HepG2 (cell line): ENCODE measurements around the gene PGM5. TPM values are rescaled to one million over a fixed set of nuclear protein-coding genes. Genes with fewer than 3 reads are reported as not detected.

Source experiments
- ATAC-seq: fragments of 200-7000 bp; cut with Tn5 transposase; 3 replicates; pipeline ENCODE4 v1.9.1; 2020; ENCODE audit warnings: mild to moderate bottlenecking, moderate library complexity
- BruUV-seq: library from RNA; stranded (reverse); fragments of 400-500 nt; replicated peaks from 2 replicates; lab custom pipeline; 2021; lab: Mats Ljungman, UMichigan
- CTCF ChIA-PET: fragments of 300-600 bp; formaldehyde crosslinking; extraction: SDS; loops from one replicate; lab custom pipeline; 2021; ENCODE audit warnings: low total read pairs, inconsistent platforms, low intra/inter-chr PET ratio; lab: Yijun Ruan, JAX
- POLR2A ChIA-PET: fragments of 350-600 bp; sonication (Branson Sonifier 250); formaldehyde crosslinking; loops from one replicate; lab custom pipeline; 2020; ENCODE audit warnings: antibody characterized with exemption, inconsistent platforms; lab: Yijun Ruan, JAX
- DNase-seq: peaks from one replicate; pipeline ENCODE4 v3.0.0-alpha.2; 2015; ENCODE audit warnings: low spot score
- FAIRE-seq: peaks from 3 replicates; lab custom pipeline; 2011; peaks lifted over from hg19 to GRCh38; lab: Jason Lieb, UNC
- H2AFZ ChIP-seq: one replicate; pipeline ENCODE4 v1.6.1; 2011; ENCODE audit warnings: low read length, inconsistent platforms
- H3K27ac ChIP-seq: fragments of 300-600 bp; 3 replicates; pipeline ENCODE4 v1.8.0; 2011; ENCODE audit warnings: mixed run types, mild to moderate bottlenecking, mixed read lengths, low read length, inconsistent platforms; ENCODE audit not compliant: insufficient read depth; ENCODE audit errors: extremely low read length
- H3K27me3 ChIP-seq, 2 experiments: fragments of 200-600 bp in 1 of 2; 2 replicates in 1 of 2; 3 replicates in 1 of 2; pipeline versions ENCODE4 v1.6.0 to v1.8.0; 2011; ENCODE audit warnings: low read length in 2 of 2, mild to moderate bottlenecking in 2 of 2, moderate library complexity in 2 of 2, inconsistent platforms in 1 of 2; ENCODE audit not compliant: insufficient read depth in 2 of 2, control insufficient read depth in 1 of 2
- H3K36me3 ChIP-seq, 2 experiments: fragments of 200-600 bp in 1 of 2; replicated peaks in 1 of 2; 2 replicates in 1 of 2; 3 replicates in 1 of 2; pipeline versions ENCODE4 v1.5.1 to v1.8.0; 2011; ENCODE audit warnings: low read length in 2 of 2, inconsistent platforms in 1 of 2; ENCODE audit not compliant: insufficient read depth in 2 of 2, control insufficient read depth in 1 of 2
- H3K4me1 ChIP-seq: 2 replicates; pipeline ENCODE4 v1.5.1; 2012; ENCODE audit warnings: low read length, inconsistent platforms; ENCODE audit not compliant: insufficient read depth
- H3K4me2 ChIP-seq: 2 replicates; pipeline ENCODE4 v1.6.0; 2011; ENCODE audit warnings: low read depth, low read length, inconsistent platforms
- H3K4me3 ChIP-seq, 3 experiments: fragments of 200-600 bp in 1 of 3; sonication (generic), shearing (Covaris generic) in 1 of 3; replicated peaks in 1 of 3; 2 replicates each; pipeline ENCODE4 v1.5.1; 2011 to 2016; ENCODE audit warnings: low read length in 3 of 3, inconsistent platforms in 2 of 3, low read depth in 2 of 3, mild to moderate bottlenecking in 2 of 3, control low read depth in 1 of 3, mixed read lengths in 1 of 3; ENCODE audit not compliant: insufficient read depth in 1 of 3
- H3K79me2 ChIP-seq: one replicate; pipeline ENCODE4 v1.6.1; 2011; ENCODE audit warnings: low read length, inconsistent platforms; ENCODE audit not compliant: insufficient read depth
- H3K9ac ChIP-seq: 2 replicates; pipeline ENCODE4 v1.6.0; 2011; ENCODE audit warnings: mild to moderate bottlenecking, low read depth, low read length, inconsistent platforms; ENCODE audit not compliant: insufficient read depth
- H3K9me3 ChIP-seq: 2 replicates; pipeline ENCODE4 v1.5.1; 2012; ENCODE audit warnings: mild to moderate bottlenecking, low read length
- H4K20me1 ChIP-seq: 2 replicates; pipeline ENCODE4 v1.6.0; 2011; ENCODE audit warnings: inconsistent platforms, mild to moderate bottlenecking, low read length, moderate library complexity; ENCODE audit not compliant: insufficient read depth
- AKAP8 ChIP-seq: sonication (generic); formaldehyde crosslinking; IDR thresholded peaks from 2 replicates; pipeline ENCODE4 v1.5.1; 2020; ENCODE audit warnings: mild to moderate bottlenecking, missing genetic modification reagents
- CBX2 ChIP-seq, 2 experiments: fragments of 200-600 bp in 1 of 2; sonication (generic); formaldehyde crosslinking in 1 of 2; IDR thresholded peaks; 2 replicates each; pipeline versions ENCODE4 v1.7.0 to v1.8.1; 2018 to 2022; ENCODE audit warnings: low read depth in 2 of 2, low read length in 1 of 2, mild to moderate bottlenecking in 1 of 2, missing genetic modification reagents in 1 of 2
- CBX5 ChIP-seq: sonication (generic); formaldehyde crosslinking; IDR thresholded peaks from 2 replicates; pipeline ENCODE4 v1.4.0; 2020; ENCODE audit warnings: missing genetic modification reagents, borderline replicate concordance
- CREB3 ChIP-seq: sonication (generic); formaldehyde crosslinking; IDR thresholded peaks from 2 replicates; pipeline ENCODE4 v1.5.0; 2020; ENCODE audit warnings: missing genetic modification reagents
- HNF4A ChIP-seq: sonication (generic); formaldehyde crosslinking; IDR thresholded peaks from 2 replicates; pipeline ENCODE4 v1.4.0; 2020; ENCODE audit warnings: missing genetic modification reagents
- PRPF4 ChIP-seq: fragments of 200-400 bp; formaldehyde crosslinking; IDR thresholded peaks from 2 replicates; pipeline ENCODE4 v1.6.1; 2016; ENCODE audit warnings: low read length, low read depth; ENCODE audit not compliant: poor library complexity, severe bottlenecking
- SNAPC2 ChIP-seq: sonication (generic); formaldehyde crosslinking; IDR thresholded peaks from 2 replicates; pipeline ENCODE4 v1.8.1; 2022; ENCODE audit warnings: mild to moderate bottlenecking, missing genetic modification reagents
- THAP8 ChIP-seq: sonication (generic); formaldehyde crosslinking; IDR thresholded peaks from 2 replicates; pipeline ENCODE4 v1.5.1; 2020; ENCODE audit warnings: missing genetic modification reagents, mild to moderate bottlenecking, borderline replicate concordance
- ZFP90 ChIP-seq: sonication (generic); formaldehyde crosslinking; IDR thresholded peaks from 2 replicates; pipeline ENCODE4 v1.8.0; 2022; ENCODE audit warnings: missing genetic modification reagents, mild to moderate bottlenecking, inconsistent platforms, borderline replicate concordance
- ZNF543 ChIP-seq: sonication (generic); formaldehyde crosslinking; IDR thresholded peaks from 2 replicates; pipeline ENCODE4 v1.4.0; 2020; ENCODE audit warnings: mild to moderate bottlenecking, missing genetic modification reagents
- ZSCAN31 ChIP-seq: sonication (generic); formaldehyde crosslinking; IDR thresholded peaks from 2 replicates; pipeline ENCODE4 v1.5.0; 2020; ENCODE audit warnings: low read depth, mild to moderate bottlenecking, missing genetic modification reagents
- ZSCAN5A ChIP-seq: sonication (generic); formaldehyde crosslinking; IDR thresholded peaks from 2 replicates; pipeline ENCODE4 v1.8.0; 2022; ENCODE audit warnings: mild to moderate bottlenecking, missing genetic modification reagents, borderline replicate concordance
- ZZZ3 ChIP-seq: sonication (generic); formaldehyde crosslinking; IDR thresholded peaks from 2 replicates; pipeline ENCODE4 v1.4.0; 2020; ENCODE audit warnings: missing genetic modification reagents, mild to moderate bottlenecking, borderline replicate concordance
- WGBS: methylation state at CpG from one replicate; pipeline ENCODE4 v1.1.6; 2017; ENCODE audit warnings: low lambda C conversion rate; 5-methylcytosine and 5-hydroxymethylcytosine counted together
- in situ Hi-C: cut with HindIII; loops from 2 replicates; pipeline ENCODE4 v1.10.0; 2017; ENCODE audit warnings: low pct_unique_long_range_greater_than_20kb; ENCODE audit not compliant: extremely low pct_ligation_motif_present
- intact Hi-C: fragments of 100-400 bp; cut with micrococcal nuclease; formaldehyde crosslinking; loops from one replicate; pipeline ENCODE4 v1.10.0; 2022; ENCODE audit not compliant: unreplicated experiment
- polyA plus RNA-seq, 8 experiments: library from polyadenylated mRNA; depleted of rRNA in 3 of 8; stranded (reverse) in 7 of 8; unstranded in 1 of 8; fragments of >200 nt; fragmentation: Illumina TruSeq in 4 of 8; extraction: Trizol in 4 of 8; gene quantifications; 2 replicates each; pipeline versions ENCODE4 v1.2.1 to v1.2.3, GENCODE V29; 2011 to 2016; ENCODE audit warnings: low read depth in 4 of 8, missing spikeins in 1 of 8, mixed read lengths in 1 of 8; ENCODE audit not compliant: insufficient read depth in 1 of 8
- total RNA-seq, 5 experiments: library from RNA; depleted of rRNA; stranded (reverse); fragments of >200 nt; fragmentation: Illumina TruSeq; extraction: Trizol; gene quantifications; 2 replicates each; pipeline ENCODE4 v1.2.3, GENCODE V29; 2016; ENCODE audit warnings: low read depth in 1 of 5

The PGM5 gene
- total and polyA plus RNA-seq, 2 of the 13 experiments (the other 11 are each of a cell fraction or from before 2014, with no cell fraction given), result not detected

GRCh38 chr9:68428481-68428880, 72.1 kb downstream of the PGM5 start:
- Histone ChIP-seq H3K79me2 (no peaks in the 10 kb centered on the region), H3K9me3 (no peaks in the 10 kb centered on the region), H2AFZ (no peak overlapping the region), H3K36me3 (no peaks in the 10 kb centered on the region), H3K27me3 (no peaks in the 10 kb centered on the region), H3K9ac (no peak overlapping the region), H3K4me2 (no peak overlapping the region), H3K4me3 (no peak overlapping the region), H3K4me1 (no peaks in the 10 kb centered on the region), H4K20me1 (no peaks in the 10 kb centered on the region), H3K27ac (no peak overlapping the region)
- ChIA-PET CTCF (no interaction called here), POLR2A (no interaction called here)
- intact Hi-C loops (no loop called here), in situ Hi-C loops (no loop called here)
- no peak for TF ChIP-seq CBX5 (CRISPR knock-in tag)
- no peak for TF ChIP-seq ZZZ3
- no peak for TF ChIP-seq CREB3
- TF ChIP-seq ZSCAN31, result no peak
- no peak for TF ChIP-seq ZNF543 (CRISPR knock-in tag)
- no peak for TF ChIP-seq CBX2 (IDR thresholded peaks at IDR 0.05; ENCODE audit: low read depth, low read length)
- no peak for TF ChIP-seq CBX2 (CRISPR knock-in tag; IDR thresholded peaks at IDR 0.05; ENCODE audit: low read depth)
- TF ChIP-seq AKAP8 (CRISPR knock-in tag), result no peak
- TF ChIP-seq THAP8 (CRISPR knock-in tag), result no peak
- no peak for TF ChIP-seq SNAPC2 (CRISPR knock-in tag)
- TF ChIP-seq ZSCAN5A (CRISPR knock-in tag), result no peak
- no peak for TF ChIP-seq ZFP90
- no peak for TF ChIP-seq PRPF4
- TF ChIP-seq HNF4A, result no peak
- no peak for FAIRE-seq
- DNase-seq, result no peak
- no peak for ATAC-seq
- 17% methylated on average over 2 of the region's 2 CpGs for WGBS
- BruUV-seq, result no TSS peak
